Measurements from ENCODE around the gene KCNJ1. TPM values are rescaled to one million over a fixed set of nuclear protein-coding genes. Genes with fewer than 3 reads are reported as not detected.

The KCNJ1 gene
- total and polyA plus RNA-seq, 2 of the 8 experiments (the other 6 are each of a cell fraction or from before 2014, with no cell fraction given): 0.17 to 0.23 TPM

- H3K4me2 ChIP-seq (ENCODE audit: insufficient read depth in 1 of 2, low read depth in 2 of 2, low read length in 2 of 2): no peak overlapping the region
- H2BK12ac ChIP-seq (ENCODE audit: low read depth, low read length): no peak overlapping the region
- no peak overlapping the region for H2BK20ac ChIP-seq (ENCODE audit: low read length)
- H3K4me1 ChIP-seq (replicated peaks in 1 of 4; ENCODE audit: control insufficient read depth in 3 of 4, insufficient read depth in 4 of 4, low read length in 3 of 4): peaks cover 0 to 6% (median 0%) of the 10 kb centered on the region in 4 experiments; a peak in 2 of 7 replicates
- ChIA-PET POLR2A (ENCODE audit: partially characterized antibody) (no interaction called here), CTCF (ENCODE audit: partially characterized antibody) (interaction anchor here (0.6 to 3.1 kb wide), 5 partner anchors 10 to 207 kb away, joined by 3 to 15 read pairs (median 3); no protein-coding TSS in a partner anchor)
- no peak overlapping the region for H2BK120ac ChIP-seq (replicated peaks; ENCODE audit: low read depth, low read length)
- no peak overlapping the region for H2AFZ ChIP-seq (ENCODE audit: low read length)
- no peak overlapping the region for H3K23ac ChIP-seq (ENCODE audit: insufficient read length)
- H3K9me3 ChIP-seq (ENCODE audit: insufficient read depth in 2 of 2, low read depth in 1 of 2, low read length in 1 of 2): no peaks in the 10 kb centered on the region
- no peak overlapping the region for H2BK5ac ChIP-seq (ENCODE audit: low read depth, low read length)
- no peak overlapping the region for H3K27ac ChIP-seq (ENCODE audit: low read depth, low read length)
- no peaks in the 10 kb centered on the region for H3K79me2 ChIP-seq (ENCODE audit: control insufficient read depth in 1 of 2, insufficient read depth in 2 of 2, low read length in 2 of 2)
- no peak overlapping the region for H4K8ac ChIP-seq (ENCODE audit: extremely low read depth, insufficient read depth, low read length)
- TF ChIP-seq TBP (IDR thresholded peaks at IDR 0.05; ENCODE audit: low read depth, low read length): no peak
- TF ChIP-seq KDM4A (IDR thresholded peaks at IDR 0.05; ENCODE audit: low read depth, low read length, severe bottlenecking): no peak
- TF ChIP-seq GTF2F1 (IDR thresholded peaks at IDR 0.05; ENCODE audit: borderline replicate concordance, low read depth, low read length): no peak
- TF ChIP-seq POLR2A (IDR thresholded peaks at IDR 0.05; ENCODE audit: control extremely low read depth in 1 of 2, low read depth in 2 of 2, low read length in 2 of 2): no peak
- no peak for TF ChIP-seq EGR1 (IDR thresholded peaks at IDR 0.05; ENCODE audit: borderline replicate concordance, low read depth, low read length)
- no peak for TF ChIP-seq SP2 (IDR thresholded peaks at IDR 0.05; ENCODE audit: low read length)
- TF ChIP-seq, protein P1, sequence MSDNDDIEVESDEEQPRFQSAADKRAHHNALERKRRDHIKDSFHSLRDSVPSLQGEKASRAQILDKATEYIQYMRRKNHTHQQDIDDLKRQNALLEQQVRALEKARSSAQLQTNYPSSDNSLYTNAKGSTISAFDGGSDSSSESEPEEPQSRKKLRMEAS (IDR thresholded peaks at IDR 0.05): no peak
- no peak for TF ChIP-seq FOSL1 (IDR thresholded peaks at IDR 0.05; ENCODE audit: insufficient read depth, low read depth, low read length)
- TF ChIP-seq TEAD4 (IDR thresholded peaks at IDR 0.05; ENCODE audit: low read depth, low read length): no peak
- no peaks in the 10 kb centered on the region for H3K79me1 ChIP-seq (ENCODE audit: low read depth, low read length)
- H3K9ac ChIP-seq (replicated peaks in 1 of 4; ENCODE audit: extremely low read depth in 1 of 4, low read depth in 3 of 4, low read length in 3 of 4): no peak overlapping the region
- no peak overlapping the region for H4K91ac ChIP-seq (replicated peaks; ENCODE audit: insufficient read length, low read length)
- H3K36me3 ChIP-seq (ENCODE audit: control insufficient read depth in 2 of 4, insufficient read depth in 4 of 4, low read length in 3 of 4): no peaks in the 10 kb centered on the region
- 0 out of 2 replicates have a peak overlapping the region, but pooled peaks have one; percentile 40 for H3K18ac ChIP-seq (ENCODE audit: extremely low read depth, low read length)
- DNase-seq (ENCODE audit: low read depth in 1 of 2, low spot score in 2 of 2) (no peak), FAIRE-seq (no peak)
- H2BK15ac ChIP-seq (ENCODE audit: low read length): no peak overlapping the region
- H2AK5ac ChIP-seq (ENCODE audit: low read depth, low read length): no peak overlapping the region
- no peak overlapping the region for H3K4ac ChIP-seq (replicated peaks; ENCODE audit: insufficient read length, low read depth, low read length)
- no peak overlapping the region for H3K56ac ChIP-seq (replicated peaks; ENCODE audit: insufficient read length, low read depth, low read length)
- H3K27me3 ChIP-seq (replicated peaks in 1 of 4; ENCODE audit: control insufficient read depth in 3 of 4, extremely low read depth in 1 of 4, insufficient read depth in 3 of 4, low read length in 3 of 4): no peaks in the 10 kb centered on the region
- 92% methylated on average over 4 of the region's 4 CpGs; no CpG with 5 or more reads in 1 of the 2 experiments for WGBS, 2 experiments (ENCODE audit: extremely low coverage in 1 of 2, insufficient coverage in 1 of 2, insufficient read length in 1 of 2, insufficient replicate concordance in 2 of 2, low coverage in 1 of 2, low lambda C conversion rate in 2 of 2, missing lambda C conversion rate in 1 of 2)
- H3K4me3 ChIP-seq (ENCODE audit: extremely low read depth in 1 of 4, insufficient read depth in 2 of 4, low read depth in 3 of 4, low read length in 4 of 4): no peak overlapping the region
- H3K14ac ChIP-seq (ENCODE audit: insufficient read length): no peak overlapping the region
- H4K20me1 ChIP-seq (replicated peaks in 1 of 2; ENCODE audit: control insufficient read depth in 1 of 2, insufficient read depth in 2 of 2, low read length in 2 of 2): no peaks in the 10 kb centered on the region
- H4K5ac ChIP-seq (ENCODE audit: insufficient read length, low read depth, low read length): no peak overlapping the region
- H3K23me2 ChIP-seq (ENCODE audit: low read depth, low read length): no peaks in the 10 kb centered on the region
These were observed 29.5 kb downstream of the KCNJ1 start for GRCh38 chr11:128837627-128838026.

Data from H1 (cell line).